ENCODE data around the gene PPM1K.

PPM1K gene

GRCh38 chr4:88275949-88276515 lies 8.3 kb downstream of the PPM1K start:
- no peak overlapping the region for H3K9ac ChIP-seq (ENCODE audit: low read depth, low read length)
- no peak overlapping the region for H3K27ac ChIP-seq (ENCODE audit: low read length)
- H3K4me3 ChIP-seq (ENCODE audit: low read length) = no peak overlapping the region
- peaks cover 9% of the 10 kb centered on the region; the same call in 1 of the 2 replicates for H3K4me1 ChIP-seq (ENCODE audit: insufficient read depth, low read length)
- H3K27me3 ChIP-seq (ENCODE audit: insufficient read depth, low read length) = no peaks in the 10 kb centered on the region
- peaks cover 9% of the 10 kb centered on the region; the same call in 1 of the 2 replicates for H3K9me3 ChIP-seq (ENCODE audit: insufficient read depth, low read depth, low read length)
- peaks cover 3% of the 10 kb centered on the region; the same call in 1 of the 2 replicates for H3K36me3 ChIP-seq (ENCODE audit: insufficient read depth, low read depth, low read length)

DNA sequence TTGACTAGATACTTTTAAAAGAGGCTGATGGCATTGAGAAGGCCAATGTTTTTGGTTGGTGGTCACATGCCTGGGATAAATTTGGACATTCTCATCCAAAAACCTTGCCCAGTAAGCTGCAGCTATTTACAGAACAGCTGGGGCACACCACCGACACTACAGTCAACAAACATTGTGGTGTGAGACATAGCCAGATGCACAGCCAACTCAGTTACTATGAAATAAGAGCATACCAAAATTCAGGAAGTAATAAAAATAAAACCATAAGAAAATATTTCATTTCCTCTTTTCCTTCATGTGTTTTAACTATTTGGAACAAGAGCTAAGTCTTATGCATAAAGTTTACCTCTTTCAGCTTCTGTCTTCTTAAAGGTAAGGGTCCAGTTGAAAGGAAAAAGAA lies 8.8 kb downstream of the PPM1K start:
- Histone ChIP-seq H3K36me3 (ENCODE audit: insufficient read depth, low read depth, low read length) (peaks cover 3% of the 10 kb centered on the region; the same call in 1 of the 2 replicates), H3K27ac (ENCODE audit: low read length) (no peak overlapping the region)

DNA sequence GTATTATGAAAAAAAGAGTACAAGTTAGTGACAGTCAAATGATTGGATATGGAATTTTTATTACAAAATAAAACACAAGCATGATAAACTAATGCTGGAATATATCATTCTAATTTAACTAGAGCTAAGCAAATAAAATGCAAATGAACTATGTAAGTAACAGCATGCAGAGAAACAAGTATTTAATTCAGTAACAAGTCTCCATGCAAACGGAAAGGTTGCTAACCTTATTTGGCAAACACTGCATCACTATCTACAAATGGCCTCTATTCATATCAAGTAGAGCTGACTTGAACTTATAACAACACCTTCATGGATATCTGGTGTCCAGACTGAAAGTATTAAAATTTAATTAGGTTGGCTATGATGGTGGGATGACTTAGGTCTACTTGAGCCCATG lies 15.4 kb downstream of the PPM1K start:
- no peaks in the 10 kb centered on the region for H3K9me3 ChIP-seq (ENCODE audit: insufficient read depth, low read depth, low read length)
- no peak overlapping the region for H3K4me3 ChIP-seq (ENCODE audit: low read length)
- H3K27ac ChIP-seq (ENCODE audit: low read length) = no peak overlapping the region
- no peak overlapping the region for H3K9ac ChIP-seq (ENCODE audit: low read depth, low read length)
- H3K36me3 ChIP-seq (ENCODE audit: insufficient read depth, low read depth, low read length) = peaks cover 20% of the 10 kb centered on the region
- no peaks in the 10 kb centered on the region for H3K4me1 ChIP-seq (ENCODE audit: insufficient read depth, low read length)
- no peaks in the 10 kb centered on the region for H3K27me3 ChIP-seq (ENCODE audit: insufficient read depth, low read length)

More for the DNA sequence above, 8.8 kb downstream of the PPM1K start:
- Histone ChIP-seq H3K27me3 (ENCODE audit: insufficient read depth, low read length) (no peaks in the 10 kb centered on the region), H3K4me3 (ENCODE audit: low read length) (no peak overlapping the region), H3K9me3 (ENCODE audit: insufficient read depth, low read depth, low read length) (peaks cover 9% of the 10 kb centered on the region; the same call in 1 of the 2 replicates), H3K9ac (ENCODE audit: low read depth, low read length) (no peak overlapping the region), H3K4me1 (ENCODE audit: insufficient read depth, low read length) (peaks cover 9% of the 10 kb centered on the region; the same call in 1 of the 2 replicates)

DNA sequence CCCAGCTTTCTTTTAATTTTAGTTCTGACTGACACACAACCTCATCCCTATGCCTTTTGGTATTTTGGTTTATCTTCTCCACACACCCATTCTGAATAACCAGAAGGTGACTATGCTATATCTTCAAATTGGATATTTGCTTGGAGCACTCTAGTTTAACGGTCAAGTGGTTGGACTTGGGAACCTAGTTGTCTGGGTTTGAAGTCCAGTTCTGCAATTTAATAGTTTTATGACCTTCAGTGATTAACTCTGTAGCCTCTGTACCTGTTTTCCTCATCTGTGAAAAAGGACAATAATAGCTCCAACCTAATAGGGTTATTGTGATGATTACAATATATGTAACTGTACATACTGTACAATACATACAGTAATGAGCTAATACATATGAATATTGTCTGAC lies 20.0 kb downstream of the PPM1K start:
- H3K4me1 ChIP-seq (ENCODE audit: insufficient read depth, low read length) = no peaks in the 10 kb centered on the region
- no peaks in the 10 kb centered on the region for H3K27me3 ChIP-seq (ENCODE audit: insufficient read depth, low read length)
- no peak overlapping the region for H3K4me3 ChIP-seq (ENCODE audit: low read length)
- no peak overlapping the region for H3K9ac ChIP-seq (ENCODE audit: low read depth, low read length)
- H3K36me3 ChIP-seq (ENCODE audit: insufficient read depth, low read depth, low read length) = peaks cover 20% of the 10 kb centered on the region
- H3K27ac ChIP-seq (ENCODE audit: low read length) = no peak overlapping the region
- no peaks in the 10 kb centered on the region for H3K9me3 ChIP-seq (ENCODE audit: insufficient read depth, low read depth, low read length)

- no peak overlapping the region for H3K4me3 ChIP-seq (ENCODE audit: low read length)
- H3K27me3 ChIP-seq (ENCODE audit: insufficient read depth, low read length) = no peaks in the 10 kb centered on the region
- no peaks in the 10 kb centered on the region for H3K9me3 ChIP-seq (ENCODE audit: insufficient read depth, low read depth, low read length)
- no peak overlapping the region for H3K9ac ChIP-seq (ENCODE audit: low read depth, low read length)
- no peaks in the 10 kb centered on the region for H3K4me1 ChIP-seq (ENCODE audit: insufficient read depth, low read length)
- H3K27ac ChIP-seq (ENCODE audit: low read length) = no peak overlapping the region
- H3K36me3 ChIP-seq (ENCODE audit: insufficient read depth, low read depth, low read length) = no peaks in the 10 kb centered on the region
Observed at GRCh38 chr4:88257726-88258125, 26.6 kb downstream of the PPM1K start.

GRCh38 chr4:88255111-88255510 lies 29.2 kb downstream of the PPM1K start:
- no peaks in the 10 kb centered on the region for H3K27me3 ChIP-seq (ENCODE audit: insufficient read depth, low read length)
- H3K4me3 ChIP-seq (ENCODE audit: low read length) = no peak overlapping the region

GRCh38 chr4:88251924-88252323 lies 32.4 kb downstream of the PPM1K start:
- no peaks in the 10 kb centered on the region for H3K4me1 ChIP-seq (ENCODE audit: insufficient read depth, low read length)
- H3K27me3 ChIP-seq (ENCODE audit: insufficient read depth, low read length) = no peaks in the 10 kb centered on the region
- H3K36me3 ChIP-seq (ENCODE audit: insufficient read depth, low read depth, low read length) = no peaks in the 10 kb centered on the region
- no peak overlapping the region for H3K4me3 ChIP-seq (ENCODE audit: low read length)
- no peak overlapping the region for H3K27ac ChIP-seq (ENCODE audit: low read length)
- no peaks in the 10 kb centered on the region for H3K9me3 ChIP-seq (ENCODE audit: insufficient read depth, low read depth, low read length)
- no peak overlapping the region for H3K9ac ChIP-seq (ENCODE audit: low read depth, low read length)

More at GRCh38 chr4:88255111-88255510, 29.2 kb downstream of the PPM1K start:
- no peak overlapping the region for H3K27ac ChIP-seq (ENCODE audit: low read length)
- H3K4me1 ChIP-seq (ENCODE audit: insufficient read depth, low read length) = no peaks in the 10 kb centered on the region
- H3K9ac ChIP-seq (ENCODE audit: low read depth, low read length) = no peak overlapping the region
- H3K9me3 ChIP-seq (ENCODE audit: insufficient read depth, low read depth, low read length) = no peaks in the 10 kb centered on the region
- no peaks in the 10 kb centered on the region for H3K36me3 ChIP-seq (ENCODE audit: insufficient read depth, low read depth, low read length)

- no peaks in the 10 kb centered on the region for H3K4me1 ChIP-seq (ENCODE audit: insufficient read depth, low read length)
- H3K9me3 ChIP-seq (ENCODE audit: insufficient read depth, low read depth, low read length) = no peaks in the 10 kb centered on the region
- no peak overlapping the region for H3K27ac ChIP-seq (ENCODE audit: low read length)
- no peaks in the 10 kb centered on the region for H3K36me3 ChIP-seq (ENCODE audit: insufficient read depth, low read depth, low read length)
- no peak overlapping the region for H3K9ac ChIP-seq (ENCODE audit: low read depth, low read length)
- H3K27me3 ChIP-seq (ENCODE audit: insufficient read depth, low read length) = no peaks in the 10 kb centered on the region
- H3K4me3 ChIP-seq (ENCODE audit: low read length) = no peak overlapping the region
Observed at GRCh38 chr4:88247148-88247547, 37.2 kb downstream of the PPM1K start.

DNA sequence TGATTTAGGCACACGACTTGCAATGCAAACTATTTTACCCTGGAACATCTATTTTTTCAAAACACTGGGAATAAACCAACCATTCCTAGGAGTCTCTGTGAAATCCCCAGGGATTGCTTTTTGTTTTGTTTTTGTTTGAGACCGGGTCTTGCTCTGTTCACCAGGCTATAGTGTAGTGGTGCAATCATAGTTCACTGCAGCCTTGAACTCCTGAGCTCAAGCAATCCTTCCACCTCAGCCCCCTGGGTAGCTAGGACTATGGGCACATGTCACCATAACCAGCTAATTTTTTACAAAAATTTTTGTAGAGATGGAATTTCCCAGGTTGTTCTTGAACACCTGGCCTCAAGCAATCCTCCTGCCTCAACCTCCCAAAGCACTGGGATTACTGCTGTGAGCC lies 37.8 kb downstream of the PPM1K start:
- Histone ChIP-seq H3K27me3 (ENCODE audit: insufficient read depth, low read length) (no peaks in the 10 kb centered on the region), H3K4me1 (ENCODE audit: insufficient read depth, low read length) (no peaks in the 10 kb centered on the region)

DNA sequence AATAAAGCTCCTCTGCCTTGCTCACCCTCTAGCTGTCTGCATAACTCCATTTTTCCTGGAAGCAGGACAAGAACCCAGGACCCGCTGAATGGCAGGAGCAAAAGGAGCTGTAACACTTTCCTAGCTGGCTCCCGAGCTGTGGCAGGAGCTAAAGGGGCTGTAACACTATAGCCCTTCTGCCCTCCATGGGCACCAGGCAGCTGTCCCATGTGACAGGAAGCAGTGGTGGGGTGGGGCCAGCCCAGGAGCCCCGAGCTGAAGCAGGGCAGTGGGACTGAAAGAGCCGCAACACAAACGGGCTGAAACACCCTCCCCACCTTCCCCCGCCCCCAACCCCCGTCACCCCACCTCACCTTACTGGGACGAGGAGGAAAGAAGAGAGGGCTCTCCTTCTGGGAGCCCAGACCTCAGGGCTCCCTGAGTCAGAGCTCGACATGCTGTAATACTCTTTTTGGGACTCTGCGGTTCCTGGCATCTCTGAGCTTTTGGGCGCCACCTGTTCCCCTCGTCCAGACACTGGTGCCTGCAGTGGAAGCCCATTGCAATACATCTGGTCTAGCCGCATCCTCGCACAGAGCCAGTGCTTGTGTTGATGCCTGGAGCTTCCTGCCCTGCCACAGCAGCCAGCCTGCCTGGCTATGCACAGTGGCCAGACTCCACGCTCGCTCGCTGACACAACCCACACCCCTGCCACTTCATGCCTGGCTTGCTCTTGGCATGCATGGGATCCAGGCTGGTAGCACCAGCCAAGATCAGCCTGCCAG lies 39.4 kb downstream of the PPM1K start:
- Histone ChIP-seq H3K36me3 (ENCODE audit: insufficient read depth, low read depth, low read length) (no peaks in the 10 kb centered on the region), H3K9ac (ENCODE audit: low read depth, low read length) (no peak overlapping the region), H3K4me3 (ENCODE audit: low read length) (no peak overlapping the region), H3K27ac (ENCODE audit: low read length) (no peak overlapping the region), H3K4me1 (ENCODE audit: insufficient read depth, low read length) (no peaks in the 10 kb centered on the region), H3K9me3 (ENCODE audit: insufficient read depth, low read depth, low read length) (no peaks in the 10 kb centered on the region), H3K27me3 (ENCODE audit: insufficient read depth, low read length) (no peaks in the 10 kb centered on the region)

More for the DNA sequence above, 37.8 kb downstream of the PPM1K start:
- Histone ChIP-seq H3K9me3 (ENCODE audit: insufficient read depth, low read depth, low read length) (no peaks in the 10 kb centered on the region), H3K4me3 (ENCODE audit: low read length) (no peak overlapping the region), H3K9ac (ENCODE audit: low read depth, low read length) (no peak overlapping the region), H3K27ac (ENCODE audit: low read length) (no peak overlapping the region), H3K36me3 (ENCODE audit: insufficient read depth, low read depth, low read length) (no peaks in the 10 kb centered on the region)

- Histone ChIP-seq H3K9me3 (ENCODE audit: insufficient read depth, low read depth, low read length) (no peaks in the 10 kb centered on the region), H3K4me3 (ENCODE audit: low read length) (no peak overlapping the region), H3K27ac (ENCODE audit: low read length) (no peak overlapping the region), H3K9ac (ENCODE audit: low read depth, low read length) (no peak overlapping the region), H3K4me1 (ENCODE audit: insufficient read depth, low read length) (no peaks in the 10 kb centered on the region), H3K27me3 (ENCODE audit: insufficient read depth, low read length) (no peaks in the 10 kb centered on the region), H3K36me3 (ENCODE audit: insufficient read depth, low read depth, low read length) (no peaks in the 10 kb centered on the region)
Observed at GRCh38 chr4:88244056-88244455, 40.3 kb downstream of the PPM1K start.

DNA sequence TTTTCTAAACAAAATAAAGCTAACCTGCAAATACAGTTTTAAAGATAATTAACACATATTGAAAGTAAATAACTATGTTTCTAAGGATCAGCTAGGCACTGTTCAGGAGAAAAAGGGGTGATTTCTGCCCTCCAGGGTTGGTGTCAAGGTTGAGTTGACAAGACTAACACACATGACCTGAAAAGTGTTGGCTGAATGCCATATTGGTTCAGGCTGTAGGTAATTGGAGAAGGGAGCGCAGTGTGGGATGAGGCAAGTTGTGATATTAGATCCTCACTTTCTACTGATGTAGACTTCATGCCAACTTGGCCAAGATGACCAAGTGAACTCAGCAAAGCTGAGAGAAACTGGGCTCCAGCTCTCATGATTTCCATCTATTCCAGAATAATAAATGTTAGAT lies 42.2 kb downstream of the PPM1K start:
- Histone ChIP-seq H3K27ac (ENCODE audit: low read length) (no peak overlapping the region), H3K36me3 (ENCODE audit: insufficient read depth, low read depth, low read length) (no peaks in the 10 kb centered on the region), H3K4me3 (ENCODE audit: low read length) (no peak overlapping the region), H3K9ac (ENCODE audit: low read depth, low read length) (no peak overlapping the region), H3K4me1 (ENCODE audit: insufficient read depth, low read length) (no peaks in the 10 kb centered on the region), H3K27me3 (ENCODE audit: insufficient read depth, low read length) (no peaks in the 10 kb centered on the region), H3K9me3 (ENCODE audit: insufficient read depth, low read depth, low read length) (no peaks in the 10 kb centered on the region)

All from iPS-20b (cell line).